ENCODE results near the gene CFAP70.
A peak's percentile ranks its signal among the peaks of the same experiment; 100 is the strongest.

Gene CFAP70

GRCh38 chr10:73215749-73216148 lies 142.9 kb downstream of the CFAP70 start:
- no peak overlapping the region for H3K4me3 ChIP-seq (ENCODE audit: low read depth, low read length)
- no peak for TF ChIP-seq CTCF (conservative IDR thresholded peaks at IDR 0.05; ENCODE audit: low read depth, low read length)
- DNase-seq (ENCODE audit: low read depth), result no peak

GRCh38 chr10:73211106-73211811 lies 147.4 kb downstream of the CFAP70 start:
- no peak for DNase-seq (ENCODE audit: low read depth)
- TF ChIP-seq CTCF (conservative IDR thresholded peaks at IDR 0.05; ENCODE audit: low read depth, low read length), result no peak
- H3K4me3 ChIP-seq (ENCODE audit: low read depth, low read length), result no peak overlapping the region

GRCh38 chr10:73210395-73211105 lies 148.1 kb downstream of the CFAP70 start:
- no peak for TF ChIP-seq CTCF (conservative IDR thresholded peaks at IDR 0.05; ENCODE audit: low read depth, low read length)
- no peak overlapping the region for H3K4me3 ChIP-seq (ENCODE audit: low read depth, low read length)
- DNase-seq (ENCODE audit: low read depth), result no peak

- DNase-seq (ENCODE audit: low read depth), result peak; percentile 59
- H3K4me3 ChIP-seq (ENCODE audit: low read depth, low read length), result no peak overlapping the region
- no peak for TF ChIP-seq CTCF (conservative IDR thresholded peaks at IDR 0.05; ENCODE audit: low read depth, low read length)
Measured at GRCh38 chr10:73209705-73210104, 149.0 kb downstream of the CFAP70 start.

GRCh38 chr10:73207883-73208282 lies 150.8 kb downstream of the CFAP70 start:
- no peak for TF ChIP-seq CTCF (conservative IDR thresholded peaks at IDR 0.05; ENCODE audit: low read depth, low read length)
- H3K4me3 ChIP-seq (ENCODE audit: low read depth, low read length), result no peak overlapping the region
- DNase-seq (ENCODE audit: low read depth), result no peak

- no peak overlapping the region for H3K4me3 ChIP-seq (ENCODE audit: low read depth, low read length)
- DNase-seq (ENCODE audit: low read depth), result no peak
- TF ChIP-seq CTCF (conservative IDR thresholded peaks at IDR 0.05; ENCODE audit: low read depth, low read length), result no peak
Measured at GRCh38 chr10:73206385-73206784, 152.3 kb downstream of the CFAP70 start.

GRCh38 chr10:73205890-73206289 lies 152.8 kb downstream of the CFAP70 start:
- no peak for DNase-seq (ENCODE audit: low read depth)
- no peak overlapping the region for H3K4me3 ChIP-seq (ENCODE audit: low read depth, low read length)
- TF ChIP-seq CTCF (conservative IDR thresholded peaks at IDR 0.05; ENCODE audit: low read depth, low read length), result no peak

All from choroid plexus epithelial cell (primary cell).